ENCODE results near the gene SH3PXD2A.

SH3PXD2A gene

DNA sequence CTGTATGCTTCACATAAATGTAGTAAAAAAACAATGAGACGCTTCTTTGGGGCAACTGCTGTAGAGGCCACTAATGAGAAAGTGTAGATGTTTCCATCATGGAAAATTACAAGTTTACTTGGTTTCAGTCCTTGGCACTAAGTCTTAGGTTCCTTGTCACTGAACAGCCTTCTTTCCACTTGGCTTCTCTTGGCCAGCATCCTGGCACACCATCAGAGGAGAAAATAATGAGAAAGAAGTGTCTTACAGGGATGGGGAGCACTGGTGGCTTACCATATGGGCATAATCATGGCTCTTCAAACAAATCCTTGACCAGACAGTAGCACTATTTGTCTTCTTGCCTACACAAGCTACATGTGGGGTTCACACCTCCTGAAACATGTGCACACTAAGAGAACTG lies 22.5 kb upstream of the SH3PXD2A start:
- no peak for DNase-seq

DNA sequence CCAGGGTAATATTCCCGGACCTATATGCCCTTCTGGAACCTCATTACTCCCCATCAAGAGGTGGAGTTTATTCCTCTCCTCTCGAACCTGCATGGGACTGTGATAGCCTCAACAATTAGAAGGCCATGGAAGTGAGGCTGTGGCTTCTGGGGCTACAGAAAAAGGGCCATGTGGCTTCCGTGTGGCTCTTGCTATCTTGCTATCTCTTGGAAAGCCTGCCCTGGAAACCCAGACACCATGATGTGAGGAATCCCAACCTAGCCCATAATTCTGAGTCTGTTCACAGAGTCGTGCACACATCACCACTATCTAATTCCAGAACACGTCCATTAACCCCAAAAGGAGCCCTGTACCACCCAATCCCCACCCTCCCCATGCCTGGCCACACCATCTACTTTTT lies 20.8 kb upstream of the SH3PXD2A start:
- no peak for DNase-seq

DNA sequence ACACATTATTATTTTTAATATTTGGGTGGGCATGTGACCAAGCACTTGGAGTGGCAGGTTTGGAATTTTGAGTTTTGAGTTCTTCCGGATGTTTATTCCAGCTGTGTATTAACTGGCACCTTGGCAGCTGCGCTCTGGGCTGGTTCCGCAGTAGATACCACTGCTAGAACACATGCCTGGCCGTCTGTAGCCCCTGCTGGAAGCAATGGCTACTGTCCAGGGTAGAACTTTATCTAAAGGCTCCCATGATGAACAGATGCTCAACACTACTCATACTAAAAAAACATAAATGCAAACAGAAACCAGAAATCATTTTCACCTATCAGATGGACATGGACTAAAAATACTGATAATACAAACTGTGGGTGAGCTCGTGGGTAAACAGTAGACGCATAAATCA lies 19.4 kb upstream of the SH3PXD2A start:
- DNase-seq, result no peak

DNA sequence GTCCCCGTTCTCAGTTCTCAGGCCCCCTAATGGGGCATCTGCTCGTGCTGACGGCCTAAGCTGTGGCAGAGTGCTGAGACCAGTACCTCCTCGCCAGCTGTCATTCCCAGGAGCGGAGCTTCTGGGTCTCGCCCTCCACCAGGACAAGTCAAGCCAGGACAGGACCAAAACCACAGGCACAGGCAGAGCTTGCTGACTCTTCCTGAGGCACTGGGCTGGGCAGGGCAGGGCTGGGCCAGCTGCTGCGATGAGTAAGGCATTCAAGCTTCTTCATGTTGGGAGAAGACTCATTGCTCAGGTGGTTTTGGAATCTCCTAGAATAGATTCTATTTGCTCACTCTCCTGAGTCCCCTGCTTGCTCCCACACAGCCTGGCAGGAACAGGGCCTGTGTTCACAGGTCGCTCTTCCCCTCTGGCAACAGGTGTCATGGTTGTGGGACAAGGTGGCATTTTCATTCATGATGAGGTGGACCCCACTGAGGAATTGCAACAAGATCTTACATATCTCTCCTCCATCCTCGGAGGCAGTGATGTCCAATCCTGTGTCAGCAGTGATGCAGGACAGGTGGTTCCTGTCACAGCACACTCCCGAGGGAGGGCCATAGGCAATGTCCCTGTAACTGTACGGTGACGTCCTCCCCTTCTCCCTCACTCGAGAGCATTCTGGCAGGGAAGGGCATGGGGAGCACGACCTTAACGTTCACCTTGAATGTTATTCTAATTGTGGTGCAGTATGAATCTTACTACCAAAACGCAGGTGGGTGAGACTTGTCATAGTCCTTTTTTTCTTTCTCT lies 17.0 kb upstream of the SH3PXD2A start:
- no peak for DNase-seq

DNA sequence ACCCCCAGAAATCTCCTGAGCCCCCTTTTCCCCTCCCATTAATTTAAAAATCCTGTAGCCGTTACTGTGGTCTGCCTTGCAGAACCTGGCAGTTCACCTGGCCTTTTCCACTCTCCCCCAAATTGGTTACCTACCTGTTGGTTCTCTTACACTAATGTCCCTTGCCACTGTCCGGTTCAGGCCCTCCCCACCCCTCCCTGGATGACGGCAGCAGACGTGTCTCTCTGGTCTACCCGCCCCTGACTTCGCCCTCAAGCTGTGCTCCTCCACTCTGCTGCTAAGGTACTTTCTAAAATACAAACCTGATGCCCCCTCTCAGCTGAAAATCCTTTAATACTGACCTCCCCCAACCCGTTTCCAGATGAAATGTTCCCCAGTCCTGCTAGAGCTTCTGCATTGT lies 15.6 kb upstream of the SH3PXD2A start:
- DNase-seq, result no peak

DNA sequence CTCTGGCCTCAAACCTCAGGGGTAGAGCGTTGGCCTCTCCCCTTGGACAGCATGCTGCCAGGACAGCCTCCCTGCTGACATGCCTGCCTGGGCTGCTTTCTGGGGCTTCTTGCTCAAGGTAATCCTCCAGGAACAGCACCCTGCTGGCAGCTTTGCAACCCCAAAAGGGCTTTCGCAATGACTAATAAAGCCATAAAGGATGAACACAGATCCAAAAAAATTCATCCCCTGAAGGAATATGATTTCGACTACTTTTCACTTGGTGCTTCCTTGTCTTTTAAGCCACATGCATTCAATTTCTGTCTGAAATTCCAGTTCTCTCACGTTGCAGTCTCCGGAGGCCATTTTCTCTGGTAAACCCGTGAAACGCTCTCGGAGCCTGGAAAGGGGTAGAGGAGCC lies 15.1 kb upstream of the SH3PXD2A start:
- no peak for DNase-seq

DNA sequence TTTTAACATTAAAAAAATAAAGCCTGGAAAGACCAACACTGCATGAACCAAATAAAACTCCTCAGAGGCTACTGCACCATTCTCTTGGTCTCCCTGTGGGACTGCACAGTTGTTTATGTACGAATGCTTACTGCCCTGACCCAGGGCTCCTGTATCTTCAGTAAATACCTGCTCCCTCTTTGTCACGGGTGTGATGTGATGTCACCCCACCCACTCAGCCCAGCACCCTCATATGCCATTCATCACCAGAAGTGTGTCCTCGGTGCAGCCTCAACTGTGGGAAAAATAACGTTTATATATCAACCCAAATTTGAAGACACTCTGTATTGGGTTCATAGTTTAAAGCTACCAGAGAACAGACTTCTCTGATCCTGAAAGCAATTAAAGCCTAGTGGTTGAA lies 14.0 kb upstream of the SH3PXD2A start:
- DNase-seq, result no peak

DNA sequence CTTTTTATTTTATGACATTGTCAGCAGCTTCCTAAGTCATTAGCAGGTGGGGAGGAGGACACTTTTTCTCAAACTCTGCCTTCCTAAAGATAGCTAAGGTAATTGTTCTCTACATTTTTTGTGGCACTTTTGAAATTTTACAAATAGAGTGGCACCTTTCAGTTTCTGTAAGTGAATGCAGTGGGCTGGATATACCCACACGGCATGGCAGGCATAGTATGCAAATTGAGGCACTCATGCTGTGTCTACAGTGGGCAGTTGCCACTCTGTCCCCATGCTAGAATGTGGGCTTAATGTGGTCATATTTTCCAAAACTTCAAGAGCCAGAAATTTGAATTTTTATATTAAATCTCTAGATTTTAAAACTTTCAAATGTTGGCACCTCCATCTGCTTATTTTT lies 12.8 kb upstream of the SH3PXD2A start:
- DNase-seq, result no peak

DNA sequence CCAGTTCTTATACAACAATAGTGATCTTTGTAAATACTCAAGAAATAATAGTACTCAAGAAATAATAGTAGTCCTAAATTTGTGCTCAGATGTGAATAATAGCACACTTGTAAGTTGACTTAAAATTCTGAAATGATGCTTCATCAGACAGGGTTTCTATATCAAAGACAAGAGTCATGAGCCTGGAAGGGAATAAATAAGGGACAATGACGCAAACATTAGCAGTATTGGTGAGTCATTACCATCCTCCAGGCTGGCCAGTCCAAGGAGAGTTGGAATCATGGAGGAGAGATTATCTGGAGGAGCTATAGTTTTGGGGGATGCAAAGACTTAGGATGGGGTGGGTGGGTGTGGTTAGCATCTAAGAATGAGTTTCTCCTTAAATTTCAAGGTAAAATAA lies 6.1 kb upstream of the SH3PXD2A start:
- DNase-seq, result no peak

DNA sequence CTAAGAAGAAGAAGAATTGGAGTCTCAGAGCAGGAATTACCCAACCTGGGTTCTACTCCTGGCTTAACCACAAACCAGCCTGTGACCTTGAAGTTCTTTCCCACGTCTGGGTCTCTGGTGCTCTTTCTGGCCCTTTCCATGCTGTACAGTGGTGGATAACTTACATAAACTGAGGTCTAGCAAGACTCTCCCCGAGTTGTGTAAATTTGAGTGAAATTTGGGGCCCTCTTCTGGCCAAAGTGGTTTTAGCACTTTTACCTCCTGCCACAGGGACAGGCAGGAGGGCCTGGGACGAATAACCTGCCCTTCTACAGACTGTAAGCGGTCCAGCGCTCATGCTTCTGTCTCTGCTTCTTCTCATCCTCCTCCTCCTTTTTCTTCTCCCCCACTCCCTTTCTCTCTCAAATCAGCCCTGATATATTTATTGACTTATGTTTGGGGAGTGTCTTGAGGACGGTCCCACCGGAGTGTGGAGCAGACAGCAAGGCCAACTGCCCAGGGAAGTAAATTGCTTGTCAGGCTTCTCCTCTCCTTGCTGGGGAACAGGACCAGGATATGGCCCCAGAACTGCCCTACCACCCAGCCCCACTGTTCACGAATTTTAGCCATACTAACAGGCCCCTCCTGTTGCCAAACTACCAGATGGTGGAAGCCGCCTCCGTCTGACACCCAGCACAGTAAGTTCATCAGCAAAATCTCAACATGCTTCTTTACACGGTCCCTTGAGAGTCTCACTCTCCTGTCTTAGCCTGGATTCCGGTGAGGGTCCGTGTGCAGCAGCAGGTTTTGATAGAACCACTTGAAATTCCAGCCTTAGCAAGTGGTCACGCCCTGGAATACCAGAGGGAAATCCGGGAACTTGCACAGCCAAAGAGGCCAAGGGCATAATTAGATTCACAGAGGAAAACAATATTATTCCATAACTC lies 4.0 kb upstream of the SH3PXD2A start:
- peak; percentile 85 for DNase-seq

DNA sequence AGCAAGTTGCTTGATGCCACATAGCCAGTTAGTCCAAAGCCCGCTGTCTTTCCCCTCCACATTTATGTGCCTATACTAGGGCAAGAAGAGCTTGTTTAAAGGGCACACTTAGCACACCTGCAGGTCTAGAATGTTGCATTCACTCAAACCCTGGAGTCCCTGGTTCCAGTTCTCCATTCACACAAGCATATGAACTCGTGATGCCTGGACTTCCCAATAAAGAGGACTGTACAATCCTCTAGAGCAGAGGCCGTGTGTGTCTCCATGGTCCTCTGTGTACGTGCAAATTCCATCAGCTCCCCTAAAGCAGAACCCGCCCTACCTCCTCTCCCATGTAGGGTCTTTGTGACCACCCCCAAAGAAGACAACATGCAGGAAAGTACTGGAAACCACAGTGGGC lies 3.0 kb upstream of the SH3PXD2A start:
- DNase-seq, result no peak

DNA sequence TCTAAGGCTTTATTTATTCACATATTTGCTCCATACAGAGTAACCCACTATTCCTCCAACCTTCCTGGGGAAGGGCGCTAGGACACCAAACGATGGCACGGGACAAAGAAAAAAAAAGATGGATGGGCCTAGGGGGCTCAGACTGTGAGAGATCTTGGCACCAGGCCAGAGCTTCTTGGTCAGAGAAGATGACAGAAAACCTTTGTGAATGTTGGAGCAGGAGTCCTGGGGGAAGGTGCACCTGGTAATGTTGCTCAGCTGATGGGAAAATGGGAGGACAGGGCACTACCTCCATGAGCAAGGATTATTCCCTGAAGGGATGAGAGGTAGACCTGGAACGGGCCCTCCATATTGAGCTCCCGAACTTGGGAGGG lies 1.4 kb upstream of the SH3PXD2A start:
- no peak for DNase-seq

DNA sequence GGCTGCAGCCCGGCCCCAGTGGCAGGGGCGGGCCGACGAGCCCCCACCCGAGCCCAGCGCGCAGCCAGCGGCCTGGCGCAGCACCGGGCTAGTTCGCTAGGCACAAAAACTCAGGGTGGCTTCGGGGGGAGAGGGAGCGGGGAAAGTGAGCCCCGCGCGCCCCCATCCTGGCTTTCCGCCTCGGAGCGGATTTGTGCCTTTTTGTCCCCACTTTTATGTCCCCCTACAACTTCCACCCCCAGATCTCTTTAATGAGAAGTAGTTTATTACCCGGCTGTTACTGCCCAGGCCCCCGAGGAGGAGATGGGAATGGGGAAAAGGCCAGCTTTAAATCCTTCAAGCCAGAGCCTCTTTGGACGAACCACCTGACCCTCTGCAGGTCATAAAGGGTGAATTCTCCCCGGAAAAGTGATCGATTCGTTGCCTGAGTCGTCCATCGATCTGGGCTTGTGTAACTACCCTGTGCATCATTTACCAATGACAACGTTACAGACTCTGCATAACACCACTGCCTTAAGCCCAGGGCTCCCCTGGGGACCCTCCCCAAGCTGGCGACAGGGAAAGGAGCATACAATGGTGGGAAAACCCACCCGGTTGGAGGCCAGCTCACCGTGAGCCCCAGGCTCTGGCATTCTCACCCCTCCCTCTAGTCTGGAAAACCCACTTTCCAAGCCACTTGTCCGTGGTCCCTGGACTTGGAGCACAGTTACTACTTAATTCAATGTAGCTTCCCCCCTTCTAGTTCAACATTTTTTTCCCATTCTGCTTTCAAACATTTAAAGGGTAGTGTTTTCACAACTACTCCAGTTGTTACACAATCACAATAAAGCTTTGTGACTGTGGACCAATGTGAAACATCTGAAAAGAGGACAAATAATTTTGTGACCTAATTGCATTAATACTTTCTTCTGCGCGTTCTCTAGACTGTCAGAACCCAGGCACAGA lies 748 bp upstream of the SH3PXD2A start:
- no peak for DNase-seq

DNA sequence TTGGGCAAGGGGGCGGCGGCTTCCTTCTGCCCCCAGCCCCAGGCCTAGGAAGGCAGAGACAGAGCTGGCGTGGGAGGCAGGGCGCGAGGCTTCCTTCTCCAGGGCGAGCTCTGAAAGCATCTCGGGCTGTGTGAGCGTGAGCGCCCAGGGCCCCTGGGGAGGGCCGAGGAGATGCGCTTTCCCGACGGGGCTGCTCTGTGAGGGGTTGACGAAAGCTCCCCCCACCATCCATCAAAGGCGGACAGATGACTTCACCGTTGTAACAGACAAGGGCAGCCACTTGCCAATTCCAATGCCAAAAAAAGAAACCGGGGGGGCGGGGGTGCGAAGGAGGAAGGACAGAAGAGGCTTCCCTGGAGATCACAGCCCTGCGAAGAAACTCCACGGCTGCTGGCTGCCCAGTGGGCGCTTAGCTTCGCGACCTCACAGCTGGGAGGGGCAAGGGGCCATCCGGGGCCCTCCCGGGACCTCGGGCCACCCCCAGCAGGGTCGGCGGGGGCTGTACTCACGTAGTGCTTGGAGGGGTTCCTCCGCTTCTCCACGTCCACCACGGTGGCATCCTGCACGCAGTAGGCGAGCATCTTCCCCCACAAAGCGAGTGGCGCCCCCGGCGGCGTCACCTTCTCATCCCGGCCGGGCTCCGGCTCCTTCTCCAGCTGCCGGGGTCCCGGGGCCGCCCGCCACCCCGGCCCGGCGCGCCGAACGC lies 537 bp downstream of the SH3PXD2A start:
- no peak for DNase-seq

DNA sequence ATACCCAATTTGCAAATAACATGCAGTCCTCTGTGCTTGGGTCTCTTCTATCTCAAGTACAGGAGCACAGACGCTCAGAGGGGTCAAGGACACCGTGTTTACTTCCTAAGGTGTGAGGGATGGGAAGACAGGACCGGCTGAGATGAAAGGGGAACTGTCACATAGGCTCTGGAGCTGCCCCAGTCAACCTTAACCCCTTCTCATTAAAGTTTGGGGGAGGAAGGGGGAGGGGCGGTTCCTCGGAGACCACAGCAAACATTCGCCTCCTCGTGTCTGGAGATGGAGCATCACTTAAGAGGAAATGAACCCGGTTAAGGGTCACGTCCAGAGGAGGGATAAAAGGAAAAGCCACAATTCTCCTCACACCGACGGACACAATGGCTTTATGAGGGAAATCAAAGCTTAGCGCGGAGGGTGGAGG lies 1.1 kb downstream of the SH3PXD2A start:
- DNase-seq, result peak; percentile 68

DNA sequence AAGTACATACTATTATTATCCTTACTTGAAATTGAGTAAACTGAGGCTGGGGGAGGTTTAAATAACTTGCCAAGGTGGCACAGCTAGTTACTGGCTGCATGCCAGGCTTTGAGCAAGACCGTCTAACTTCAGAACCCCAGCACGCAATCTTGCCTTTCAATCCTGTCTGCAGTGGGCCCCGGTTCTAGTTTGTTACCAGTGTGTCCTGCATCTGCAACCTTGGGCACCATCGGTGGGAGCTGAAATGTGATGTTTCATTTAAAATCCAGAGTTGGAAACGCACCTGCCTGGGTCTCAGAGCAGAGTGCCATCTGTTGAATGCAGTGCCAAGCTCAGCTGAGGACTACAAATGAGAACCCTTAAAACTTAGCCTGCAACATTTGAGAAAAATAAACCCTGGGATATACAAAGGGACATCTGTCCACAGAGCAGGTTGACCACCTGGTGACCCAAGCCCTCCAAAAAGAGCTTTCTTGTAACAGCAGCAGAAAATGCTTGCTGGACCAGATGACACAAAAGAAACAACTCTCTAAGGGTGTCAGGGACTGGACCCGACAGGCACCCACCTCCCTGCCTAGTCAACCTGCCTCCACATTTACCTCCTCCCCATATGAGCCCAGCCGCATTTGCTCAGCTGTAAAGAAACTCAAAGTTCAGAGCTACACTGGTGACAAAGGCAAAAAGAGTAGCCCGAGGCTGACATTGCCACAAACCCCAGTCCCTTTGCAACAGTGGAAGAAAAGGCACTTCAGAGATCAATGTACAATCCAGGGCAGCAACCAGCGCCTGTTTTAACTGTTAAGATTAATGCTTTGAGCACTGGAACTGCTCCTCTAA lies 1.7 kb downstream of the SH3PXD2A start:
- no peak for DNase-seq

DNA sequence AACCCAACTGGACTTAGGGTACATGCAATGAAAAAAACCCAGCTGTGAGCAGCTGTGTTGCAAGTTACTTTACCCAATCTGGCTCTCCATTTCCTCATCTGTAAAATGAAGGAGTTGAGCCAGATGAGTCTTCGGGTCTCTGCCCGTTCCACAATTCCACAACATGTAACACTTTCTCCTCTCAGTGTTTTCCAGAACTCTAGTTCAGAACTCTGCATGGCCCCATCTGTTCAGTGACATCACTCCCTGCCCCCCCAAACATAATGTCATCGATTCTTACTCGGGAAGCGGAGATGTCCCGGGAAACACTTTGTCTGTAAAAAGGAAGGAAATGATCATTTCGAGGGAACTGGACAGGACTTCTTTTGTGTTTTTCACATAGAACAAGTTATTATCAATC lies 2.5 kb downstream of the SH3PXD2A start:
- DNase-seq, result no peak

DNA sequence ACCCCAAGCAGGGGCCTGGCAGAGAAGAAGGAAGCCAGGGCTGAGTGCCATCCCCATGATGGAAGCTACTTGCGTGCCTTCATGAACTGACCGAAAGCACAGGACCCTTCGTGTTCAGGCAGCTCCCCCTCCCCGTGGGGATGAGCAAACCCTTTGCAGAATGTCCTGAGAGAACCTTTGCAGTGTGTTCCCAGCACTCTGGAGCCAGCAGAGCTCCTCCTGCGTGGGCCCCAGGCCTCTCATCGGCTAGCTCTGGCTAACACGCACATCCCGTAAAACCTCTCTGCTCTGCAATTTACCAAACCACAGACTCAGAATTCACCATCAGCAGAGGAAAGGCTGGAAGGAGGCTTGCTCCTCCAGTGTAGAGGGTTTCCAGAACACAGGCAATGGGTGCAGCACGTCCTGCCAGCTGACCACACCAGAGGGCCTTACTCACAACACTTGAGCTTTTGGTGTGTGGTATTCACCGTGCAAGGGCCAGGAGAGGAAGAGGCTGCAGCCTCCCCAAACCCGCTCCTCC lies 3.1 kb downstream of the SH3PXD2A start:
- no peak for DNase-seq

DNA sequence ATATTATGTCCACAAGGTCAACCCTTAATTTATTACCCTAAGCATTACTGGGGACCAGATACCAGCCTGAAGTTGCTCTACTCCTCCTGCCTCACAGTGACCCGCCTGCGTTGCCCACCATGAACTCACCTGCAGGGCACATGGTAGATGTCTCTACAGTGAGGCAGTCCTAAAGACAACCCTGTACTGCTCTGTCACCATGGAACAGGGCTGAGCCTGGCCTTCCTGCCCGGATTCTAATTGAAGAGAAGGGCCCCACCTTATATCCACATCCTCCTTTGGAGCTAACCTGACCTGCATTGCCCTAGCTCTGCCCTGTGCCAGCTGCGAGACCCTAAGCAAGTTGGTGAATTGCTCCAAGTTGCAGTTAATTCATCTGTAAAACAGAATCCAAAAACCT lies 4.1 kb downstream of the SH3PXD2A start:
- DNase-seq, result no peak

DNA sequence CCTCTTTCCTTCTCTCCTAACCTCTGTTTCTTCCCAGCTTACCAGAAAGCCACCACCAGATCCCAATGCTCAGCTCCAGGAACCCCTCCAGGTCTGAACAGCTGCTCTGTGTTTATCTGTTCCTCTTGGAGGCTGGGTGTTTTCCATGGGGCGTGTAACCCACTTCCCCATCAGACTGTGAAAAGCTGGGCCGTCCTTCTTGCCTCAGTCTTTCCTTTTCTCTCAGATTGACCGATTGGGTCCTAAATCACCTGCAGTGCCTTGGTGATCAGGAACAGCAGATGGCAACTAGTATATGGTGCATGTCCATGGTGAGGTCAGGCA lies 4.8 kb downstream of the SH3PXD2A start:
- DNase-seq, result no peak

DNA sequence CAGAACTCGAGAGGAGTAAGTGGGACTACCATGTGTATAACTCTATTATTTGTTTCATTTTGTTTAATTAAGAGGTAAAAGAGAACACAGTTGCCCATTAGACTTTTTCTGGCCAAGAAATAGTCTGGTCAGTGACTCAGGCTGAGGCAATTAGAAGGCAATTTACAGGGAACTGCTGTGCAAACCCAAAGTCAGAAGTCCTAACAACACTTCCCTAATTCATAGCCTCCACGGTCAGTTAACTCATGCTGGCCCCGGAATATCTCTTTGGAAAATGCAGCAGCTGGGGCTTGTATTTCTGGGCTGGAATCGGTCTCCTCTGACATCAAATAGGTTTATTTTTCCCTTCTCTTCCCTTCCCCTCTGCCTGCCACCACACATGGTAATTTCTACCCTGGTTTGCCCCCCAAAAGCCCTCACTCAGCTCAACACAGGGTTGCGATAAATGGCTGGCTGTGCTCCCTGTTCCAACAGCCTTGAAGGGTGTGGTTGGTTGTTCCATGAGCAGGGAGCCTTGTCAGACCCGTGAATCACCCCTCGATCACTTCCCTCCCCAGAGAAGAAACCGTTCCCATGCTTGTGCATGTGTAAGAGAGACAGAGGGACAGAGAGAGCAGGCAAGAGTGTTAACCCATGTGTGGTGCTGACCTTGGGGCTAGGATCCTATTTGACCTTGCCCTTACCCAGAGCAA lies 5.3 kb downstream of the SH3PXD2A start:
- DNase-seq, result no peak
